ENCODE data around the gene ADORA2B. TPM values are rescaled to one million over a fixed set of nuclear protein-coding genes. Genes with fewer than 3 reads are reported as not detected.
A peak's percentile ranks its signal among the peaks of the same experiment; 100 is the strongest.

Gene ADORA2B
- total RNA-seq, 1 experiment from 2014 or later = 1.5 TPM

DNA sequence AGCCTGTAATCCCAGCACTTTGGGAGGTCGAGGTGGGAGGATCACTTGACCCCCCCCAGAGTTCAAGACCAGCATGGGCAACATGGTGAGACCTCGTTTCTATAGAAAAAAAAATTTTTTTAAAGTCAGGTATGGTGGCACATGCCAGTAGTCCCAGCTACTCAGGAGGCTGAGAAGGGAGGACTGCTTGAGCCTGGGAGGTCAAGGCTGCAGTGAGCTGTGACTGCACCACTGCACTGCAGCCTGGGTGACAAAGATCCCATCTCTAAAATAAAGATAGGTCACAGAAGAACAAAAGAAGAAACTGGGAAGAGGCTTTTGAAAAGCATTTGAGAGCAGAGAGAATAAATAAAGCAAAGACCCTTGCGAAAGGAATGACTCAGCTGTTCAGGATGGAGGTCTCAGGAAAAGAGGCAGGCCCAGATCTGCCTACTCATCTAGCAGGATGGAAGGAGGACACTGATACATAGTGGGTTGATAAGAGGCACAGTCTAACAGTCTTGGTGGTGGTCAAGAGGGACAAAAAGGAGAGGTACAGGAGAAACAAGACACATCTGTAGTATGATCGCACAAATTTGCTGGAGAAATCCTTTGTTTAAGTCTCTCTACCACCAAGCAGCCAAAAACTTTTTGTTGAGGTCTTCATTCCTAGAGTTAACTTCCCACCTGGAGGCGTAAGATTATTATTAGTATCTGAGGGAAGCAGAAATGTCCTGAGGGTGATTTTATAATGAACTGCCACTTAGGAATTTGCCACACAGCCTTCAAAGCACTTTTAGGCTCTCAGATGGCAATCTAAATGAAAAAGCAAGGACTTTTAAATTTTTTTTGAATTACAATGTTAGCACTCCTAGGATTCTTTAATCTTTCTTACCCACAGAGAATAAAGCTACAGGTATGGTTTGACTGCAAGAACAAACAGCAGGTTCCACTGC lies 37.0 kb downstream of the ADORA2B start:
- no peaks in the 10 kb centered on the region for H3K4me1 ChIP-seq
- H3K27me3 Mint-ChIP-seq (ENCODE audit: insufficient read depth, unreplicated experiment) = no peaks in the 10 kb centered on the region
- TF ChIP-seq CTCF (IDR thresholded peaks at IDR 0.05; ENCODE audit: insufficient read depth in 1 of 2, low read depth in 1 of 2, low read length in 1 of 2, severe bottlenecking in 1 of 2, unreplicated experiment in 1 of 2) = no peak
- POLR2A ChIA-PET = no interaction called here
- CTCF ChIA-PET = no interaction called here
- no TSS peak for BruUV-seq (replicated peaks)
- H3K27me3 ChIP-seq (replicated peaks; ENCODE audit: control insufficient read depth, insufficient read depth, low read length) = no peaks in the 10 kb centered on the region
- DNase-seq = no peak
- no peaks in the 10 kb centered on the region for H3K9me3 ChIP-seq
- no peak overlapping the region for H3K4me3 ChIP-seq (ENCODE audit: low read depth, low read length)
- no peaks in the 10 kb centered on the region for H3K36me3 ChIP-seq (ENCODE audit: control insufficient read depth, insufficient read depth, low read length)
- H3K4me3 Mint-ChIP-seq (ENCODE audit: unreplicated experiment) = no peak overlapping the region
- intact Hi-C loops (cut with micrococcal nuclease; ENCODE audit: unreplicated experiment) = no loop called here
- H3K27ac Mint-ChIP-seq (ENCODE audit: unreplicated experiment) = peak overlapping the region; percentile 6
- no peaks in the 10 kb centered on the region for H3K4me1 Mint-ChIP-seq (ENCODE audit: low read depth, unreplicated experiment)
- H3K9me3 Mint-ChIP-seq (ENCODE audit: unreplicated experiment) = no peaks in the 10 kb centered on the region
- peaks cover 16% of the 10 kb centered on the region for H3K36me3 Mint-ChIP-seq (ENCODE audit: insufficient read depth, unreplicated experiment)

GRCh38 chr17:15996322-15996721 lies 51.4 kb downstream of the ADORA2B start:
- Mint-ChIP-seq H3K4me1 (ENCODE audit: low read depth, unreplicated experiment) (peaks cover 7% of the 10 kb centered on the region), H3K27me3 (ENCODE audit: insufficient read depth, unreplicated experiment) (no peaks in the 10 kb centered on the region), H3K9me3 (ENCODE audit: unreplicated experiment) (no peaks in the 10 kb centered on the region), H3K36me3 (ENCODE audit: insufficient read depth, unreplicated experiment) (peaks cover 32% of the 10 kb centered on the region), H3K4me3 (ENCODE audit: unreplicated experiment) (no peak overlapping the region), H3K27ac (ENCODE audit: unreplicated experiment) (no peak overlapping the region)
- Histone ChIP-seq H3K9me3 (no peaks in the 10 kb centered on the region), H3K27me3 (replicated peaks; ENCODE audit: control insufficient read depth, insufficient read depth, low read length) (no peaks in the 10 kb centered on the region), H3K4me1 (no peaks in the 10 kb centered on the region), H3K36me3 (ENCODE audit: control insufficient read depth, insufficient read depth, low read length) (no peaks in the 10 kb centered on the region), H3K4me3 (ENCODE audit: low read depth, low read length) (no peak overlapping the region)
- intact Hi-C loops (cut with micrococcal nuclease; ENCODE audit: unreplicated experiment) = no loop called here
- no peak for DNase-seq
- no peak for TF ChIP-seq CTCF (IDR thresholded peaks at IDR 0.05; ENCODE audit: insufficient read depth in 1 of 2, low read depth in 1 of 2, low read length in 1 of 2, severe bottlenecking in 1 of 2, unreplicated experiment in 1 of 2)
- ChIA-PET CTCF (no interaction called here), POLR2A (no interaction called here)
- no TSS peak for BruUV-seq (replicated peaks)

DNA sequence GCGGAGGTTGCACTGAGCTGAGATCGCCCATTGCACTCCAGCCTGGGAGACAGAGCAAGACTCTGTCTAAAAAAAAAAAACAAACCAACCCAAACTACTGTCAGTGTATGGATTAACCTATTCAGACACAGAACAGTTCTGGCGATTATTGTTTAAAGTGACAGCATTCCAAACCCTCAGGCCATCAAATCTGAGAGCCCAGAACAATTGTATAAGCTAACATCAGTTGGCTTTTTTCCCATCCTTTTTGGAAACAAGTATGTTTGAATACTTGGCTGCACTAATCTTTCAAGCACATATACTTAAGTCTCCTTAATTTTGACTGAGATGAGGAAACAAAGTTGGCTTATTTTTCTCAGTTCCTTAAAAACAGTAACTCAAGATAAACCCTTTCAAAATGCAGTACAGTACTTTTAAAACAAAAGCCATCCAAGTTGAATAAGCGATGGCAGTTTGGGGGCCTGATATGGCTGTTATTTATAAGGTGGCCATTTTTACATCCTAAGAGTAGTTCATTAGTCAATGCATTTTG lies 53.2 kb downstream of the ADORA2B start:
- no peaks in the 10 kb centered on the region for H3K27me3 Mint-ChIP-seq (ENCODE audit: insufficient read depth, unreplicated experiment)
- TSS peak; percentile 61 for BruUV-seq (replicated peaks)
- H3K36me3 ChIP-seq (ENCODE audit: control insufficient read depth, insufficient read depth, low read length) = no peaks in the 10 kb centered on the region; the same call in 1 of the 2 replicates
- no peaks in the 10 kb centered on the region for H3K9me3 ChIP-seq
- H3K27ac Mint-ChIP-seq (ENCODE audit: unreplicated experiment) = no peak overlapping the region
- POLR2A ChIA-PET = no interaction called here
- CTCF ChIA-PET = interaction anchor here (0.8 to 3.2 kb wide), 2 partner anchors 46 to 53 kb away, joined by 3 to 19 read pairs; partner anchors contain the start of gene ADORA2B
- H3K4me1 ChIP-seq = no peaks in the 10 kb centered on the region
- no peaks in the 10 kb centered on the region for H3K9me3 Mint-ChIP-seq (ENCODE audit: unreplicated experiment)
- no peak for DNase-seq
- no peaks in the 10 kb centered on the region for H3K27me3 ChIP-seq (replicated peaks; ENCODE audit: control insufficient read depth, insufficient read depth, low read length)
- peaks cover 15% of the 10 kb centered on the region for H3K4me1 Mint-ChIP-seq (ENCODE audit: low read depth, unreplicated experiment)
- no peak for TF ChIP-seq CTCF (IDR thresholded peaks at IDR 0.05; ENCODE audit: insufficient read depth in 1 of 2, low read depth in 1 of 2, low read length in 1 of 2, severe bottlenecking in 1 of 2, unreplicated experiment in 1 of 2)
- peaks cover 49% of the 10 kb centered on the region for H3K36me3 Mint-ChIP-seq (ENCODE audit: insufficient read depth, unreplicated experiment)
- intact Hi-C loops (cut with micrococcal nuclease; ENCODE audit: unreplicated experiment) = loop anchor here (1.0 kb wide), 2 partner anchors 54 to 170 kb away; no protein-coding TSS in a partner anchor
- no peak overlapping the region for H3K4me3 Mint-ChIP-seq (ENCODE audit: unreplicated experiment)
- H3K4me3 ChIP-seq (ENCODE audit: low read depth, low read length) = no peak overlapping the region
